K562 (cell line): ENCODE measurements around the gene ZMYND8. TPM values are rescaled to one million over a fixed set of nuclear protein-coding genes. Genes with fewer than 3 reads are reported as not detected.
A peak's percentile ranks its signal among the peaks of the same experiment; 100 is the strongest.

Experiments
- BRD9 ChIP-seq: fragments of 450-650 bp; IDR thresholded peaks from 2 replicates; pipeline ENCODE4 v1.6.1; 2018; ENCODE audit warnings: low read depth; ENCODE audit not compliant: partially characterized antibody
- DMBX1 ChIP-seq: fragments of 250-450 bp; sonication (Bioruptor Pico); IDR thresholded peaks from 2 replicates; pipeline ENCODE4 v1.8.0; 2022; ENCODE audit warnings: inconsistent platforms, mild to moderate bottlenecking, moderate library complexity, borderline replicate concordance
- HBP1 ChIP-seq: fragments of 450-650 bp; formaldehyde crosslinking; IDR thresholded peaks from 2 replicates; pipeline ENCODE4 v1.4.0; 2022; ENCODE audit warnings: missing genetic modification characterization
- MTA2 ChIP-seq: fragments of 450-650 bp; IDR thresholded peaks from 2 replicates; pipeline ENCODE4 v1.6.1; 2016; ENCODE audit warnings: low read depth
- TFAM ChIP-seq: fragments of 250-450 bp; sonication (Bioruptor Pico); conservative IDR thresholded peaks from 2 replicates; pipeline ENCODE4 v1.5.0; 2021; ENCODE audit warnings: mild to moderate bottlenecking, moderate library complexity
- ZNF280B ChIP-seq: fragments of 250-450 bp; sonication (Bioruptor Pico); IDR thresholded peaks from 2 replicates; pipeline ENCODE4 v1.5.1; 2021; ENCODE audit warnings: mild to moderate bottlenecking
- ZNF561 ChIP-seq: fragments of 450-650 bp; formaldehyde crosslinking; conservative IDR thresholded peaks from 2 replicates; pipeline ENCODE4 v1.4.0; 2020; ENCODE audit warnings: mild to moderate bottlenecking, moderate library complexity
- polyA plus RNA-seq, 8 experiments: library from polyadenylated mRNA; depleted of rRNA in 4 of 8; stranded (reverse) in 5 of 8; unstranded in 3 of 8; fragments of >200 nt; fragmentation: Nextera tagmentation in 2 of 8; fragmentation: Illumina TruSeq in 1 of 8; extraction: Ambion mirVana in 2 of 8; extraction: Trizol in 1 of 8; gene quantifications; 2 replicates each; pipeline versions ENCODE4 v1.2.1 to v1.2.3, GENCODE V29; 2011 to 2014; ENCODE audit warnings: inconsistent platforms in 1 of 8, missing spikeins in 1 of 8
- total RNA-seq, 7 experiments: library from RNA; depleted of rRNA in 6 of 7; stranded (reverse); fragments of >200 nt in 6 of 7; fragmentation: Illumina TruSeq in 2 of 7; extraction: Trizol in 2 of 7; gene quantifications; 2 replicates each; pipeline versions ENCODE4 v1.2.1 to v1.2.3, GENCODE V29; 2011 to 2021; ENCODE audit warnings: low replicate concordance in 1 of 7

Gene ZMYND8
- total and polyA plus RNA-seq, 9 of the 15 experiments (the other 6 are each of a cell fraction or from before 2014, with no cell fraction given): 31.8 to 148 (median 71.9) TPM

- TF ChIP-seq TFAM (CRISPR knock-in tag): no peak
- TF ChIP-seq HBP1: no peak
- TF ChIP-seq DMBX1 (CRISPR knock-in tag): 0 out of 2 replicates have a peak, but pooled peaks have one; percentile 30
- peak; percentile 16 for TF ChIP-seq BRD9
- TF ChIP-seq MTA2: 0 out of 2 replicates have a peak, but pooled peaks have one; percentile 10
- no peak for TF ChIP-seq ZNF561 (CRISPR knock-in tag)
- TF ChIP-seq ZNF280B: no peak
Measured at GRCh38 chr20:47353692-47354463, 2.6 kb downstream of the ZMYND8 start (continued).
